Activated CD8-positive, alpha-beta memory T cell treated with anti-CD3 and anti-CD28 coated beads, Interleukin-2, amount 50 U/mL, for 48 hours (primary cell): ENCODE measurements around the gene ELOVL5.

Source experiments
- DNase-seq: peaks from one replicate; pipeline ENCODE4 v3.0.0-alpha.2; 2020

ELOVL5 gene

DNA sequence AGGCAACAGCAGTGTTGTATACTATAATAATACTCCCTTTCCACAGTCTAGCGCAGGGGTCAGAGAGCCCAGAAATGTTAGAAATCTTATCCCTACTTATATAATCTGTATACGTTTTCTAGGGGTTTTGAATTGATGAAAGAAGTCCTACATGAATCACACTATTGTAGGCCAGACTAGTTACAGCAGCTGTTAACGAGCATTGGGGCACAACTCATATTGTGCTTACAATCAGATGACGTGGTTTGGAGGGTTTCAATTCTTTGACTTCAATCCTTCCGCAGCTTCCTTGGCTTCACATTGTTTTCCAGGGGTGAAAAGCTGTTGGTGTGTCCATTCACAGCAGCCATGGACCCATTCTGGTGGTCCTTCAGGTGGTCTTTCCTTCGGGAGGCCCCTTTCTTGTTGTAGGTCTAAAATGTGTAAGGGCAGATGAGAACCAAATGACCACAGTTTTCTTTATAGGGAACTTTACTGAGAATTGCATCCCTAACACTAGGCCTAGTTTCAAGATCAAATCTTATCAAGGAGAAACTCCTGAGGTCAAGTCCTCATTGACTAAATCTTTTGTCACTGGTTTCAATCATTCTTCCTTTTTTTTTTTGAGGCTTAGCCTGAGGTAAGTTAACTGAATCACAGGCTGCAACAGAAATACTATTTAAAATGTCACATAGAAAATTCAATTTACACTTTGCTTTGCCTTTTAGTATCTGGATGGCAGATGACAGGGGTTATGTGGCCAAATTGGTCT lies 79.7 kb downstream of the ELOVL5 start:
- no peak for DNase-seq

DNA sequence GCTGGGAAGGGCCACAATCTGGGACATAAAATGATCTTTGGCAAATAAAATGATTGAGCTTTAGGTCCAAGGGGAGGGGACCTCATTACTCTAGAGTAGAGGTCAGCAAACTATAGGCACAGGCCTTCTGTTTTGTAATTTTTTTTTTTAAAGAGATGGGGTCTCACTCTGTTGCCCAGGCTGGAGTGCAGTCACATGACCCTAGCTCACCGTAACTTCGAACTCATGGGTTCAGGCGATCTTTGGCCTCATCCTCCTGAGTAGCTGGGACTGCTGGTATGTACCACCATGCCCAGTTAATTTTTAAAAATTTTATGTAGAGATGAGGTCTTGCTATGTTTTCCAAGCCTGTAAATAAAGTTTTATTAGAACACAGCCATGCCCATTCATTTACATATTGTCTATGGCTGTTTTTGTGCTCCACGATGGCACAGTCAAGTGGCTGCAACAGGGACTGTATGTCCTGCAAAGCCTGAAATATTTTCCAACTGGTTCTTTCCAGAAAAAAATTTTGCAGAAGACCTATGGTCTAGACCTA lies 82.1 kb downstream of the ELOVL5 start:
- no peak for DNase-seq

DNA sequence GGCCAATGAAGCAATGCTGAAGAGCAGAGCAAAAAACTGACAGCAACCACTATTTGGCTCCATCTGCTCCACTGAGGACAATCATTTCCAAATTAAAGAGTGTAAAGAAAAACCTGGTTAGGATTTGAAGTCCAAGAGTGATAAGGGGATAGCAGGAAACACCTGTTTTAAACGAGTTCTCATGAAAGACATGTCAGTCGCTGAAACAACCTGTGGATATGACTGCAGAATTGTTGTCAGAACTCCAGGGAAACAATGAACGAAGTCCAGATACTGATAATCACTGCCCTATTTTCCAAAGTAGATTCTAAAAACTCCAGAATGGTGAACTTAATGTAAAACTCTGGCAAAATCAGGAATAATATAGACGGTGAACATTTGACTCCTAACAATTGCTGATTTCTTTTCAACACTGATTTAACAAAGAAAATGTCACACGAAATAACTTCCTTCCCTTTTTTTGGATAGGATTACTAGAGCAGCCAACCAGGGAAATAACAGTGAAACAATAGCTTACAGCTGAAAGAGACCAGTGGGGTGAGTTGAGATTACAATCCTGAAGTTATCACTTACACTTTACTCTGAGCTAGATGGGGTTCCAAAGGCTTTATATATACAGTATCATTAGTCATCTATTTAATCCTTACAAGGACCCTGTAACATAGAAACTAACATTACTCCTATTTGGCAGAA lies 83.7 kb downstream of the ELOVL5 start:
- no peak for DNase-seq

DNA sequence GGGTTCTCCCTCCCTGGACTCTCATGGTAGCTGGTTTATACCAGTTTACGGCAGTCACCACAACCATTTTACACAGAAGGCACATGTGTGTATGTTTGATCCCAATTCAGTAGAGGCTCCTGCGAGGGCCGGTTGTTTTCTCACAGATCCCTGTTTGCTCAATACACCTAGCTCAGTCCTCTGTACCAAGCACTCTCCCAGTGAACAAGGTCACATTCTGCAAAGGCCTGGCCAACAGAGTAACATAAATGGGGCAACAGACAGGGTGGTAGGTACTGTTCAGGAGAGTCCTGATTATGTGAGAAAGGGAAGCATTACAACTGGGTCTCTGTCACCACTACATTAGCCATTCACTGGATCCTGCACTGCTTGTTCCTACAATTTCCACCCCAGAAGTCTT lies 84.4 kb downstream of the ELOVL5 start:
- no peak for DNase-seq

DNA sequence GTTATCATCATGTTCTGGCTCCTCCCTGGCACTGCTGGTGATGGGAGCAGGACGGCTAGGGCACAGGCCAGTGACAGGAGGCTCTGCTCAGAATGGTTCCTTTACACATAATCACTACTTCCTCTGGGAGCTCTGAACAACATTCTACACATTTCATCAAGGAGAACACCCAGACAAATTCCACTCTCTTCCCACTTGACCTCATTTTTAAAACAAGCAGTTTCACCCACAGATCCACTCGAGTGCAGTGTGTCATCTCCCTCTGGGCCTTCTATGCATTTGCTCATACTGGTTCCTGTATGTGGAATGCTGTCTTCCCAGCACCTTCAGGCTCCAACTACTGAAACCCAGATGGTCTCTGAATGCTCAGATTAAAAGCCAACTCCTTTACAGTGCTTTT lies 84.8 kb downstream of the ELOVL5 start:
- DNase-seq: no peak

DNA sequence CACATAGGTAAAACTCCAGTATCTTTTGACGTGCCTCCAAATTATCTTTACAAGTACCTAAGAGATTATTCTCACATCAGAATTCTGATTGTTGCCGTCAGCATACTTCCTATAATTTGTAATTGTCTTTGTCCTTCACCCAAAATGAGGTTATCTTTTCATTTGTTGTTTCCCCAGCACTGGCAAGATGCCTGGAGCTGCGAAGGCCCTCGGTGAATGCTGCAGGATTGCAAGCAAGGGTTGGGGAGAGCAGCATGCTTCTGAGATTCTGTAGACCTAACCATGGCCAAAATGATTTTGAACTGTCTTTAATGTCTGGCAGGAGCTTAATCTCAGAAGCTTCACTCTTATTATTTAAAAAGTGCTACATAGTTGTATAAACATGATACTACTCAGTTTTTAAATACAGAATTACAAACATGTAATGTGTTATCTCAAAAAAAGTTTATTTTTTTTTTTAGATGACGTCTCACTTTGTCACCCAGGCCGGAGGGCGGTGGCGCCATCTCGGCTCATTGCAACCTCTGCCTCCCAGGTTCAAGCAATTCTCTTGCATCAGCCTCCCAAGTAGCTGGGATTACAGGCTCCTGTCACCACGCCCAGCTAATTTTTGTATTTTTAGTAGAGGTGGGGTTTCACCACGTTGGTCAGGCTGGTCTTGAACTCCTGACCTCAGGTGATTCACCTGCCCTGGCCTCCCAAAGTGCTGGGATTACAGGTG lies 88.7 kb downstream of the ELOVL5 start:
- no peak for DNase-seq

DNA sequence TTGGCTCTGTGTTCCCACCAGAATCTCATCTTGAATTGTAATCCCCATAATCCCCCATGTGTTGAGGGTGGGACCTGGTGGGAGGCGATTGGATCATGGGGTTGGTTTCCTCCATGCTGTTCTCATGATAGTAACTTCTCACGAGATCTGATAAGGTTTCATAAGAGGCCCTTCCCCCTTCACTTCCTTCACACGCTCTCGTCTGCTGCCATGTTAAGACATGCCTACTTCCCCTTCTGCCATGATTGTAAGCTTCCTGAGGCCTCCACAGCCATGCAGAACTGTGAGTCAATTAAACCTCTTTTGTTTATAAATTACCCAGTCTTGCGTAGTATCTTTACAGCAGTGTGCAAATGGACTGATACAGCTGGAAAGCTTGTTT lies 90.0 kb downstream of the ELOVL5 start:
- no peak for DNase-seq

DNA sequence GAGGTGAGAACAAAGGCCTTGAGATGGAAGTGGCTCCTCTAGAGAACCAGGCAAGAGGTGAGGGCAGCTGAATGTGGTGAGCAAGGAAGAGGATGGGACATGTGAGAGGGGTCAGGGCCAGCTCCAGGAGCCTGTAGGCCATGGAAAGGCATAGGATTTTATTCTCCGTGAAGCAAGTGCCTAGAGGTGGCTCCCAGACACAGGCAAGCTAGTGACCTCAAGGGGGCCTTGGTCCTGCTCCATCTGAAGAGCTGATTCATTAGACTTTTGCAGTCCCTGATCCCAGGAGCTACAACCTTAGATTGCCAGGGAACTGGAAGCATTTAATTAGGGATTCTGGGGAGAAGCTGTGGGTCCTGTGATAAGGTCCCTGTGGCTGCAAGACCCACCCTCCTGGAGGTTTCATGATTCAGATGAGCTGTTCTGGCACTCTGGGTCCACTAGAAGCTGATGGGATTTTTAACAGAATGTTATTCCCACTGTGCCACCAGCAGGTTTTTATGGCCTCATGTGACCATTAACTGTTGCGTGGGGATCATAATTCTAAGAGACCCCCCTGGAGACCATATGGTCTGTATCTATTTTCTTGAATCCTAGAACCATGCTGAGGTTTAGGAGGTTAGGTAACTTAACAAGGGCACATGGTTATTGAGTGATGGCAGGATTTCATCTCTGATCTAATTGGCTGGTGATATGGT lies 90.5 kb downstream of the ELOVL5 start:
- DNase-seq: no peak

DNA sequence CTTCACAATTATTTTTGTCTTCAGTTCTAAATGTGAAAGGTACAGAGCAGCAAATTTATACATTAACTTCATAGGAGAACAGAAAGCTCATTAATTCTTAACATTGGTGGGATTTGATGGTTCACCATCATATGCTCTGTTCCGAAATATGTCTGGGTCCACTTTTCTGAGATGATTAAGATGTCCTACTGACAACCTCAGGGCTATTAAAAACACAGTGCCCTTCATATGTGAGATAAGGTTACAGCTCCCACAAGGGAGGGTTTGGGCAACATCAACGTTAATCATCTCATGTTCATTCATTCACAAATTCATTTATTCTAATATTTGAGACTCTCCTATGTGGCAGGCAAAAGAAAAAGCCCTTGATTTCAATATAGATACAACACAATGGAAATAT lies 91.2 kb downstream of the ELOVL5 start:
- DNase-seq: no peak

DNA sequence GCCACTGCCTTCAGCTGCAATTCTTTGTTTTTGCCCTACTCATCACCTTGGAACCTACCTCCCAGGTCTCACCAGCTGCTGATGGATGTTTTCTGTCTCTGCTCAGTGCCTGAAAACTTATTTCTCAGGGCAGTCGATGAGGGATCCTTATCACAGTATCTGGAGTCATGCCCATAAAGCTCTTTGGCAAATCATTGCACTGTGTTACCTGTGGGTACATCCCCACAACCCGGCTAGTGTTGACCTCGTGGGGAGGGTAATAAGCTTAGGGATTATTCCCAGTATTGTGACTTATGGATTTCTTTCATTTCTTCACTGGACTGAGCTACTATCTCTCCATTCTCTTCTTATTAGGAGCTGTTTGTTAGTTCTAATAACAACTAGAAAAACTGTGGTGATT lies 91.7 kb downstream of the ELOVL5 start:
- DNase-seq: no peak

DNA sequence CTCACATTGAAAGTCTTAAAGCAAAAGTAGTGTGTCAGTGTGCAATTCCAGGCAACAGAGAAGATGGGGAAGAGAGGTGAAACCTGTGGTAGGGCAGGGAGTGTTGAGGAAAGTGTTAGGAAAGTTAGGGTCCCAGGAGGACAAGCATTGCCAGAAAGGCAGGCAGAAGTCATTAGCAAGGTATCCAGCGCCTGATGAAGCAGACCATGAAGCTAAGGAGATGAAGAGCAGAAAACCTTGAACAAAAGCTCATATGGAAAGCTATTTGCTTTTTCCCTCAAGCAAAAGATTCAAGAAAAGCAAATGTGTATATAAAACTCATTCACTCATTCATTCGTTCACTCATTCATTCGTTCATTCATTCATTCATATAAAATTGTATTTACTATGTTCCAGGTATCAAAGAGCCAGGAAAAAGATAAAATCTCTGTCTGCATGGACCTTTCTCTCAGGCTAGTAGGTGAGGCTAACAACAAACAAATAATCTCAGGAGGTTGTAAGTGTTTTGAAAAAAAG lies 96.5 kb downstream of the ELOVL5 start:
- no peak for DNase-seq

DNA sequence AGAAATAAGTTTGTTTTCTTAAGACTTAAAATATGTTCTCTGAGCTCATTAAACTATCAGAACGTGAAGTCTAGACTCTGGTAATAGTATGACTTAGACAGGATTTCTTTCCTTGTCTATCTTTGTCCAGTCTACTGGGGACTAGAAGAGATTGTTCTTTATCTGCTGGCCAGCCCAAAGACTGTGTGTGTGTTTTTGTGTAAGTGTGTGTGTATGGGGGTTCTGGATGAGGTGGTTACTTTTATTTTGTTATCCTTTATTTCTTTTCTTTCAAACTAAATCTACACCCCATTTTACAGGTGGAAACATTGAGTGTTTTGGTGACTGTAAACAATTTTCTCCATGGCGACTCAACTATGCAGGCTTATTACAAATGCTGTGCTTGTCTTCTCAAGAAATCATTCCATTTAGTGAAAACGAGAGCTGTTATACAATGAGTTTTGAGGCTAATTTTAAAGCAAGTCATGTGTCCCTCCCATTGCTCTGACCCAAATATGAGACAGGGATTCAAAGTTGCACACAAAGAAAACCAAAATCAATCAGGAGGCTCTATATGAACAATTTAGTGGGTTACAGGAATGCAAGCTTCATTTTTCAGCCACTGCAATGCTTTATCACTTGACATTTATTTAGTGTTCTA lies 97.6 kb downstream of the ELOVL5 start:
- no peak for DNase-seq

DNA sequence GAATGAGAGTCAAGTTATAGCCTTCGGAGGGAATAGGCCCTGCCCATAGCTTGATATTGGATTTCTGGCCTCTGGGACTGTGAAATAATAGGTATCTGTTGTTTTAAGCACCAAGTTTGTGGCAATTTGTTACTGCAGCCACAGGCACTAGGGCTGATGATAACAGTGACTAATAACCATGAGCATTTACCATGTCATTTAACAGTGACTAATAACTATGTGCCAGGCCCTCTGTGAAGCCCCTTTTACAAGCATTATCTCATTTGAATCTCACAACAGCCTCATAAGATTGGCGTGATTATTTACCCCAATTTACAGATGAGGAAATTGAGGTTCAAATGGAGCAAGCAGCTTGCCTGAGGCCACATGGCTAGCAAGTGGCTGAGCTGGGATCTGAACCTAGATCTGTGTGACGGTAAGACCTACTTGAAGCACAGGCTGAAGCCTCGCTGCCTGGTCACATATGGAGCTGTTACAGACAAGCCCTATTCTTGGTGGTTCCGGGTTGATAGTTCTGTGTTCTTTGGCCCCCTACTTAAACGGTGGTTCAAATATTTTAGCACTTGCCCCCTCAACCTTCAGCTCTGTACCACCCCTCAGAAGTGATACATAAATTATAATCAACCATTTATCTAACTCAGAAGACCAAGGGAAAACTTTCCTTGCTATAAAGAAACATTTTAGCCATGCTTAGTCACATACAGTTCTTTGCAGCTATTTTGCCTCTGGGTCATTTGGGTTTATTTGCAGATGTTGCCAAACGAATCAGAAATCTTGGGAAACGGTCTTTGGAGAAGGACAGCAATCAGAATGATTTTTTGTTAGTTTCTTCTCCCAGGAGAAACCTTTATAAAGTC lies 98.3 kb downstream of the ELOVL5 start:
- DNase-seq: no peak

DNA sequence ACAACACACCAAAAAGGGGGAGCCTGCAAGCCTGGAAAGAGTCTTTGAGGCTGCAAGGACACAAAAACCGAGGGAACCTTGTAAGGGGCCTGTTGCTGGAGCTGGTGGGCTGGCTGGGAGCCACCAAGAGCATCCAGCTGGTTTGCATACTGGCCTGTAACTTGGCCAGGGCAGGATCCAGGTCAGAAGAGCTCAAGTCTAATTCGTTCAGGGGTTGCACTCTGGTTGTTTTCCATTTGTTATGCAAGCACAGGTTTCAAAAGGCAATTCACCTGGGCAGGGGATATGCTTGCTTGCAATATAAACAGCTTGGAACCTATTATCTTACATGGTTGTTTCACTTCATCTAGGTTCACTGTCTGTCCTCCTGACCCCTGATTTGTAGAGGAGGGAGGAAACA lies 101.8 kb downstream of the ELOVL5 start:
- no peak for DNase-seq

DNA sequence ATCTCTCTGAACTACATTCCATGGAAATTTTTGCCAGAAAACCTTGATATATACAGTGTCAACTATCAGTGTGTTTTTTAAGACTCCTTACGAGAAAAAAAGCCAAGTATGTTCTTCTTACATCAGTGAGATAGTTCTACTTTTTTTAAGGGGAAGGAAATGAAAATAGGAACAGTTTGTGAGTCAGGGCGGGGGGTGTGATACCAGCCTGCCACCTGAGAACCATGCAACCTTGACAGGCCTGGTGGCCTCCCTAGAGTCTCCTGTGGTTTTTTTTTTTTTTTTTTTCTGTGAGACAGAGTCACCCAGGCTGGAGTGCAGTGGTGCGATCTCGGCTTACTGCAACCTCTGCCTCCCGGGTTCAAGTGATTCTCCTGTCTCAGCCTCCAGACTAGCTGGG lies 103.8 kb downstream of the ELOVL5 start:
- DNase-seq: no peak

DNA sequence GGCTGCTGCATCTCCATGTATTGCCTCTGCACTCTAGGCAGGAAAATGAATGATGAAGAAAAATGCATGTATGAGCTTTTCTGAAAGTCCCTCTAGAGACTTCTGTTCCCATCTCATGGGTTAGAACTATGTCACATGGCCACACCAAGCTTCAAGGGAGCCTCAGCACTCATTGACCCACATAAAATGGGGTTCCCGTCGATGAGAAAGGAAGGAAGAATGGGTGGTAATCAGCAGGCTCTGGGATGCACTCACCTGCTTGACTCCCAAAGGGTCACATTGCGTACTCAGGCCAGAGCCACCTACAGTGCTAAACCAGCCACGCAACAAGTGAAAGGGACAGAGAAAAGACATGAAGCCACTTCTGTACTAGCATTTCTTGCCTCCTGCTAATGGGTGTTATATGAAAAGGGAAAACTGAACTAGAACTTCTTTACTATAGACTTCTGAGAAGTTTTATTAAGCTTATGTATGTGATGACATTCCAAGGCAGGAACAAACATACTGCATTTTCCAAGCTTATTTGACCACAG lies 104.3 kb downstream of the ELOVL5 start:
- no peak for DNase-seq

DNA sequence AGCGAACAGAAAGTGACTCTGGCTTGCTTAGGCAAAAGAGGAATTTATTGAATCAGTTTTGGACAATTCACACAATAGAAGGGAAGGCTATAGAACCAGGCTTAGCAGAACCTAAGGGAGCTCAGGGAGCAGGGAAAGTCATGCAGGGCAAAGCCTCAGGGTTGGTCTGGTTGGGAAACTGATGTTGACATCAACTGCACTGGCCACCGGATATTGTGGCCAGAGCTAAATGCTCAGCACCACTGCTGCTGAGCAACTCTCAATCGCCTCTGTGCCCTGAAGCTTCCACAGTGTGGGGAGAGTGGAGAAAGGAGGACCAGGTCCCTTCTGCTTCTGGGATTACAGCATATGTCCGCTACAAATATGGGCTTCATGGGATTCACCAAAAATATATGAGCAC lies 106.8 kb downstream of the ELOVL5 start:
- DNase-seq: no peak

DNA sequence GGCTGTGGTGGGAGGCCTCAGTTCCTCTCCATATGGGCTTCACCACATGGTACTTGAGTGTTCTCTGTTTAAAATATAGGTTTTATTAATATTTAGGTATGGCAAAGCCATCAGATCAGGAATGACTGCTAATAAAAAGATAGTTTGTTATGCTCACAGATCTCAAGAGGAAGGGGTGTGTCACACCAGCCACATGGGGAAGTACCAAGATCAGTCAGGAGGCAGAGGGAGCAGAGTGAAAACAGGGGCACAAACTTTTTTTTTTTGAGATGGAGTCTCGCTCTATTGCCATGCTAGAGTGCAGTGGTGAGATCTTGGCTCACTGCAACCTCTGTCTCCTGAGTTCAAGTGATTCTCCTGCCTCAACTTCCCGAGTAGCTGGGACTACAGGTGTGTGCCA lies 108.0 kb downstream of the ELOVL5 start:
- DNase-seq: peak; percentile 18

DNA sequence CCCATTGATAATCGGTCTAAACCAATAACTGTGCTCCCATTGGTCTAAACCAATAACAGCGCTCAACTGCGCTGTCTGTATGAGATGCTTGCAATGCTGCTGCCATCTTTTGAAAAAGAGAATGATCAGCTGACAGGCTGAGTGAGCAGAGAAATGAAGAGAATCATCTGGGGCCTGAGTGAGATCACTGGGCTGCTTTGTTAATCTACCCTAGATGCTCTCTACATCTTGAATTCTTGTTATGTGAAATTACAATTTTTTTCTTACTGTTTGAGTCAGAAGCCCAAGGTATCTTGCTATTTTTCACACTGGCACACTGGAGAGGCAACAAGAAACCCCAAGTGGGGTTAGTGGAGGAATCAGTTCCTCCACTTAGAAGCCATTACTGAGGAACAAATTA lies 108.6 kb downstream of the ELOVL5 start:
- DNase-seq: peak; percentile 10

DNA sequence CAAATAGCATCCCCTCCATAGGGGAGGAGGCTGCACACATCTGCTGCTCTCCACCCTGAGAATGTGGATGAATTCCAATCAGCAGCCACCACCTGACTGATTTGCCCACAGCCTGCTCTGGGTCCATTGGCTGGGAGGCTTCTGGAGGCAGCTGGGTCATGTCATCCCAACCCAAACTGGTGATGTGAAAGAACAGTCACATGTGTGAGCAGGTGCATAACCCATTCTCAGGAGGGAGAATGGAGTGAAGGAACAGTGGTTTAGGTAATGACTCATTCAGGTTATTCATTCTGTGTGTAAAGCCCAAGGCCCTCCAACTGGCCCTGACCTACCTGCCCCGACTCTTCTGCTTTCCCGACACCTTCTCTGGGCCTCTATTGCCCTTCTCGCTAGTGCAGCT lies 109.2 kb downstream of the ELOVL5 start:
- DNase-seq: peak; percentile 43

DNA sequence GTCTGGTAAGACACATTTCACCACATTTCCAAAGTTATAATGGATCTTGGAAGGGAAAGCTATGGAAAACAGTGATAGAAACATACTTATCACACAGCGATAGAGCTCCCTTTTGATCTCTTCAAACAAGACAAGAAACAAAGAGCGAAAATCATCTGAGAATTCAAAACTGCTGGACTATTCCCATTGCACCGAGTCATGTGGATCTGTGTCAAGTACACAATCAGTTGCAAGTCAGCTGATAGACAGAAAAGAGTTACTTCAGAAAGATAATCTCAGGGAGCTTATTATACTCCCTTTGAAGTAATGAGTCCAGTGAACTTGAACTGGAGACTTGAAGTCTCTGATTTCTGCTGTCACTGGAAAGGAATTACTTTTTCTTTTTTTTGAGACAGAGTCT lies 110.4 kb downstream of the ELOVL5 start:
- DNase-seq: no peak
